Measurements from ENCODE around the gene TNF.

DNA sequence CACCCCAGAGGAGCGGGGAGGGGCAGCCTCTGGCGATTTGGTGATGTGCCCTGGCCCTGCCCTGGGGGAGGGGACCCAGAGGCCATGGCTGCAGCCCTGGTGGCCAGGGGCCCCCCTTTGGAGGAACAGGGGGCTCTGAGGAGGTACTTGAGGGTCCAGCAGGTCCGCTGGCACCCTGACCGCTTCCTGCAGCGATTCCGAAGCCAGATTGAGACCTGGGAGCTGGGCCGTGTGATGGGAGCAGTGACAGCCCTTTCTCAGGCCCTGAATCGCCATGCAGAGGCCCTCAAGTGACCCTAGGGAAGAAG, 17.1 kb upstream of the TNF start:
- TF ChIP-seq, protein P1, sequence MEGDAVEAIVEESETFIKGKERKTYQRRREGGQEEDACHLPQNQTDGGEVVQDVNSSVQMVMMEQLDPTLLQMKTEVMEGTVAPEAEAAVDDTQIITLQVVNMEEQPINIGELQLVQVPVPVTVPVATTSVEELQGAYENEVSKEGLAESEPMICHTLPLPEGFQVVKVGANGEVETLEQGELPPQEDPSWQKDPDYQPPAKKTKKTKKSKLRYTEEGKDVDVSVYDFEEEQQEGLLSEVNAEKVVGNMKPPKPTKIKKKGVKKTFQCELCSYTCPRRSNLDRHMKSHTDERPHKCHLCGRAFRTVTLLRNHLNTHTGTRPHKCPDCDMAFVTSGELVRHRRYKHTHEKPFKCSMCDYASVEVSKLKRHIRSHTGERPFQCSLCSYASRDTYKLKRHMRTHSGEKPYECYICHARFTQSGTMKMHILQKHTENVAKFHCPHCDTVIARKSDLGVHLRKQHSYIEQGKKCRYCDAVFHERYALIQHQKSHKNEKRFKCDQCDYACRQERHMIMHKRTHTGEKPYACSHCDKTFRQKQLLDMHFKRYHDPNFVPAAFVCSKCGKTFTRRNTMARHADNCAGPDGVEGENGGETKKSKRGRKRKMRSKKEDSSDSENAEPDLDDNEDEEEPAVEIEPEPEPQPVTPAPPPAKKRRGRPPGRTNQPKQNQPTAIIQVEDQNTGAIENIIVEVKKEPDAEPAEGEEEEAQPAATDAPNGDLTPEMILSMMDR (IDR thresholded peaks at IDR 0.05; ENCODE audit: low read depth, low read length, poor library complexity, severe bottlenecking) = no peak
- TF ChIP-seq EZH2phosphoT487 (IDR thresholded peaks at IDR 0.05; ENCODE audit: borderline replicate concordance, low read length) = no peak
